HUDEP-2 (cell line): ENCODE measurements around the gene DUS4L.

Experiments
- DNase-seq, 76 experiments: peaks; one replicate each; lab custom pipeline; 2025; ENCODE audit not compliant: unreplicated experiment in 76 of 76; lab: John Stamatoyannopoulos, UW

The DUS4L gene

GRCh38 chr7:107613439-107613838, 49.7 kb downstream of the DUS4L start:
- no peak for DNase-seq

- DNase-seq: no peak
Observed at GRCh38 chr7:107613948-107614347, 50.2 kb downstream of the DUS4L start.

GRCh38 chr7:107614425-107614824, 50.7 kb downstream of the DUS4L start:
- DNase-seq: no peak

GRCh38 chr7:107615910-107616680, 52.3 kb downstream of the DUS4L start:
- no peak for DNase-seq

GRCh38 chr7:107622429-107622828, 58.7 kb downstream of the DUS4L start:
- no peak for DNase-seq

GRCh38 chr7:107622894-107623293, 59.1 kb downstream of the DUS4L start:
- no peak for DNase-seq

GRCh38 chr7:107627002-107627401, 63.2 kb downstream of the DUS4L start:
- DNase-seq: no peak
